Measurements from ENCODE around the gene HS3ST3A1. TPM values are rescaled to one million over a fixed set of nuclear protein-coding genes. Genes with fewer than 3 reads are reported as not detected.

Gene HS3ST3A1
- total and polyA plus RNA-seq, 2 donors from 2014 or later, result 1.2 to 2.2 TPM

- DNase-seq (peak in 4 of 5 donors; percentile 86 to 93 (median 88)), FAIRE-seq (no peak)
- Histone ChIP-seq H3K4me1 (ENCODE audit: control insufficient read depth in 2 of 3, insufficient read depth in 2 of 3, low read depth in 1 of 3, low read length in 3 of 3) (no peaks in the 10 kb centered on the region), H3K36me3 (ENCODE audit: control insufficient read depth in 2 of 3, insufficient read depth in 3 of 3, low read length in 3 of 3) (no peaks in the 10 kb centered on the region), H3K4me3 (ENCODE audit: low read length in 3 of 3) (no peak overlapping the region), H3K27ac (ENCODE audit: low read depth in 2 of 2, low read length in 2 of 2) (no peak overlapping the region), H3K9ac (ENCODE audit: low read length in 3 of 3) (no peak overlapping the region), H3K9me3 (ENCODE audit: control insufficient read depth in 2 of 3, insufficient read depth in 1 of 3, low read length in 3 of 3) (peaks cover under 1 to 1% (median under 1%) of the 10 kb centered on the region in 3 donors), H3K27me3 (ENCODE audit: control insufficient read depth, insufficient read depth, low read length) (no peaks in the 10 kb centered on the region)
- intact Hi-C loops (cut with DNase I), result no loop called here
- TF ChIP-seq, protein P1, sequence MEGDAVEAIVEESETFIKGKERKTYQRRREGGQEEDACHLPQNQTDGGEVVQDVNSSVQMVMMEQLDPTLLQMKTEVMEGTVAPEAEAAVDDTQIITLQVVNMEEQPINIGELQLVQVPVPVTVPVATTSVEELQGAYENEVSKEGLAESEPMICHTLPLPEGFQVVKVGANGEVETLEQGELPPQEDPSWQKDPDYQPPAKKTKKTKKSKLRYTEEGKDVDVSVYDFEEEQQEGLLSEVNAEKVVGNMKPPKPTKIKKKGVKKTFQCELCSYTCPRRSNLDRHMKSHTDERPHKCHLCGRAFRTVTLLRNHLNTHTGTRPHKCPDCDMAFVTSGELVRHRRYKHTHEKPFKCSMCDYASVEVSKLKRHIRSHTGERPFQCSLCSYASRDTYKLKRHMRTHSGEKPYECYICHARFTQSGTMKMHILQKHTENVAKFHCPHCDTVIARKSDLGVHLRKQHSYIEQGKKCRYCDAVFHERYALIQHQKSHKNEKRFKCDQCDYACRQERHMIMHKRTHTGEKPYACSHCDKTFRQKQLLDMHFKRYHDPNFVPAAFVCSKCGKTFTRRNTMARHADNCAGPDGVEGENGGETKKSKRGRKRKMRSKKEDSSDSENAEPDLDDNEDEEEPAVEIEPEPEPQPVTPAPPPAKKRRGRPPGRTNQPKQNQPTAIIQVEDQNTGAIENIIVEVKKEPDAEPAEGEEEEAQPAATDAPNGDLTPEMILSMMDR (IDR thresholded peaks at IDR 0.05; ENCODE audit: borderline replicate concordance, extremely low read depth, insufficient read depth), result no peak
These were observed 39.4 kb downstream of the HS3ST3A1 start for GRCh38 chr17:13562271-13562800.

- no peaks in the 10 kb centered on the region for H3K4me1 ChIP-seq (ENCODE audit: control insufficient read depth in 2 of 3, insufficient read depth in 2 of 3, low read depth in 1 of 3, low read length in 3 of 3)
- DNase-seq (no peak), FAIRE-seq (no peak)
- H3K9me3 ChIP-seq (ENCODE audit: control insufficient read depth in 2 of 3, insufficient read depth in 1 of 3, low read length in 3 of 3), result no peaks in the 10 kb centered on the region
- H3K4me3 ChIP-seq (ENCODE audit: low read length in 3 of 3), result no peak overlapping the region
- TF ChIP-seq, protein P1 (IDR thresholded peaks at IDR 0.05; ENCODE audit: borderline replicate concordance, extremely low read depth, insufficient read depth), result no peak
- H3K9ac ChIP-seq (ENCODE audit: low read length in 3 of 3), result no peak overlapping the region
- H3K27ac ChIP-seq (ENCODE audit: low read depth in 2 of 2, low read length in 2 of 2), result no peak overlapping the region
- H3K36me3 ChIP-seq (ENCODE audit: control insufficient read depth in 2 of 3, insufficient read depth in 3 of 3, low read length in 3 of 3), result no peaks in the 10 kb centered on the region
- no peaks in the 10 kb centered on the region for H3K27me3 ChIP-seq (ENCODE audit: control insufficient read depth, insufficient read depth, low read length)
- intact Hi-C loops (cut with DNase I), result no loop called here
These were observed 40.0 kb downstream of the HS3ST3A1 start for GRCh38 chr17:13561606-13562270.

DNA sequence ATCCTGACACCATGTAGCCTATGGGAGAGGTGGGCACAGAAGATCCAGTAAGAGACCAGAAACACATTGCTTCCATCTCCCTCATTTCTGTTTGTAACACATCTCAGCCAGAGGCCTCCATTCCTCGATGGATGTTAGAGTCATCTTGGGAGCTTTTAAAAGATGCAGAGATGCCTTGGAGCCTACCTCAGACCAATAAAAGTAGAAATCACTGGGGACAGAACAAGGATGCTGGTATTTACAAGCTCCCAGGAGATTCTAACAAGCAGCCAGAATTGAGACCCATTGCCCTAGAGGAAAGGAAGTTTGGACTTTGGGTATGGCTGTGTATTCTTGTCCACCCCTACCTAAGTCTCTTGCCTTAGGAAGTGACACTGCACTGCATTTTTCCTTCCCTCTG is 40.8 kb downstream of the HS3ST3A1 start:
- Histone ChIP-seq H3K27me3 (ENCODE audit: control insufficient read depth, insufficient read depth, low read length) (no peaks in the 10 kb centered on the region), H3K4me3 (ENCODE audit: low read length in 3 of 3) (no peak overlapping the region), H3K27ac (ENCODE audit: low read depth in 2 of 2, low read length in 2 of 2) (no peak overlapping the region), H3K9me3 (ENCODE audit: control insufficient read depth in 2 of 3, insufficient read depth in 1 of 3, low read length in 3 of 3) (no peaks in the 10 kb centered on the region), H3K4me1 (ENCODE audit: control insufficient read depth in 2 of 3, insufficient read depth in 2 of 3, low read depth in 1 of 3, low read length in 3 of 3) (no peaks in the 10 kb centered on the region), H3K9ac (ENCODE audit: low read length in 3 of 3) (no peak overlapping the region), H3K36me3 (ENCODE audit: control insufficient read depth in 2 of 3, insufficient read depth in 3 of 3, low read length in 3 of 3) (no peaks in the 10 kb centered on the region)
- TF ChIP-seq, protein P1 (IDR thresholded peaks at IDR 0.05; ENCODE audit: borderline replicate concordance, extremely low read depth, insufficient read depth), result no peak
- FAIRE-seq, result no peak
- intact Hi-C loops (cut with DNase I), result no loop called here
- DNase-seq, result no peak
